ENCODE results near the gene ACY1.
A peak's percentile ranks its signal among the peaks of the same experiment; 100 is the strongest.

Gene ACY1

GRCh38 chr3:51941798-51942602, 41.3 kb upstream of the ACY1 start, which contains the start of the genes PARP3 and RRP9:
Gene PARP3 (plus strand): TSS chr3:51942363. CDS start chr3:51943356, 993 bp downstream.
Gene RRP9 (minus strand): TSS chr3:51941904. CDS start chr3:51941867, 37 bp downstream.
- peak within 1 kb of the TSS; percentile 70 for H3K4me3 ChIP-seq (ENCODE audit: low read depth, low read length)
- peaks cover 4% of the 10 kb centered on the region for H3K4me1 ChIP-seq (ENCODE audit: control insufficient read depth, insufficient read depth, low read length)
- ChIA-PET CTCF (interaction anchor here (0.6 to 2.4 kb wide), 33 partner anchors 8 to 1268 kb away, joined by 3 to 22 read pairs (median 4); partner anchors contain the start of genes ABHD14A, ABHD14B, ACY1 and DUSP7), POLR2A (interaction anchor here (1.0 to 2.8 kb wide), 8 partner anchors 9 to 442 kb away, joined by 3 to 20 read pairs (median 8); partner anchors contain the start of genes ABHD14B, ACY1, DCAF1 and RPL29)
- peaks cover 0 to 35% of the 10 kb centered on the region in 2 experiments; a peak in 1 of 3 replicates for H3K36me3 ChIP-seq (ENCODE audit: control insufficient read depth in 2 of 2, insufficient read depth in 1 of 2, low read length in 2 of 2)
- peak within 1 kb of the TSS; percentile 81 for H3K27ac ChIP-seq (ENCODE audit: extremely low read depth, low read depth, low read length)
- no peaks in the 10 kb centered on the region for H3K9me3 ChIP-seq (ENCODE audit: control insufficient read depth, insufficient read depth, low read depth, low read length)
- TF ChIP-seq TSHZ1 (tag by site-specific recombination; IDR thresholded peaks at IDR 0.05; ENCODE audit: borderline replicate concordance): no peak
- no peak for TF ChIP-seq YY1 (tag by site-specific recombination; IDR thresholded peaks at IDR 0.05)
- peak; percentile 47; the same call in 1 of the 2 replicates for TF ChIP-seq ZNF394 (tag by site-specific recombination; IDR thresholded peaks at IDR 0.05; ENCODE audit: borderline replicate concordance)
- TF ChIP-seq ZNF837 (tag by site-specific recombination; IDR thresholded peaks at IDR 0.05): no peak
- peak; percentile 99 for TF ChIP-seq SP2 (tag by site-specific recombination; IDR thresholded peaks at IDR 0.05)
- no peak for TF ChIP-seq ZNF658 (tag by site-specific recombination; IDR thresholded peaks at IDR 0.05)
- no peak for TF ChIP-seq ZNF19 (tag by site-specific recombination; IDR thresholded peaks at IDR 0.05; ENCODE audit: low read depth)
- TF ChIP-seq KLF10 (tag by site-specific recombination; IDR thresholded peaks at IDR 0.05): peak; percentile 79
- TF ChIP-seq ZNF350 (tag by site-specific recombination; IDR thresholded peaks at IDR 0.05): no peak
- TF ChIP-seq ZFP41 (tag by site-specific recombination; IDR thresholded peaks at IDR 0.05; ENCODE audit: borderline replicate concordance): no peak
- TF ChIP-seq IKZF3 (tag by site-specific recombination; IDR thresholded peaks at IDR 0.05): no peak
- TF ChIP-seq ZNF544 (tag by site-specific recombination; IDR thresholded peaks at IDR 0.05): no peak
- TF ChIP-seq KLF17 (tag by site-specific recombination; IDR thresholded peaks at IDR 0.05): no peak
- TF ChIP-seq ZNF433 (tag by site-specific recombination; IDR thresholded peaks at IDR 0.05; ENCODE audit: low read depth): no peak
- no peak for TF ChIP-seq ZNF211 (tag by site-specific recombination; IDR thresholded peaks at IDR 0.05; ENCODE audit: low read depth)
- peak; percentile 47; the same call in 1 of the 2 replicates for TF ChIP-seq ZNF324 (tag by site-specific recombination; IDR thresholded peaks at IDR 0.05)
- TF ChIP-seq GFI1B (tag by site-specific recombination; IDR thresholded peaks at IDR 0.05): no peak
- TF ChIP-seq ZNF398 (tag by site-specific recombination; IDR thresholded peaks at IDR 0.05): no peak
- no peak for TF ChIP-seq ZBTB44 (tag by site-specific recombination; IDR thresholded peaks at IDR 0.05)
- TF ChIP-seq ZNF155 (tag by site-specific recombination; IDR thresholded peaks at IDR 0.05): no peak
- no peak for TF ChIP-seq ZNF112 (tag by site-specific recombination; IDR thresholded peaks at IDR 0.05)
- TF ChIP-seq CTCF (tag by site-specific recombination; IDR thresholded peaks at IDR 0.05): peak; percentile 98
- peak; percentile 73; the same call in 1 of the 2 replicates for TF ChIP-seq ZNF335 (tag by site-specific recombination; conservative IDR thresholded peaks at IDR 0.05)
- TF ChIP-seq PRDM1 (tag by site-specific recombination; IDR thresholded peaks at IDR 0.05): no peak
- TF ChIP-seq ZNF146 (tag by site-specific recombination; IDR thresholded peaks at IDR 0.05): no peak
- no peak for TF ChIP-seq ZNF404 (tag by site-specific recombination; IDR thresholded peaks at IDR 0.05)
- TF ChIP-seq KLF7 (tag by site-specific recombination; IDR thresholded peaks at IDR 0.05; ENCODE audit: borderline replicate concordance): no peak

Measured in HEK293 (cell line).